ENCODE results near the gene DNER.

DNA sequence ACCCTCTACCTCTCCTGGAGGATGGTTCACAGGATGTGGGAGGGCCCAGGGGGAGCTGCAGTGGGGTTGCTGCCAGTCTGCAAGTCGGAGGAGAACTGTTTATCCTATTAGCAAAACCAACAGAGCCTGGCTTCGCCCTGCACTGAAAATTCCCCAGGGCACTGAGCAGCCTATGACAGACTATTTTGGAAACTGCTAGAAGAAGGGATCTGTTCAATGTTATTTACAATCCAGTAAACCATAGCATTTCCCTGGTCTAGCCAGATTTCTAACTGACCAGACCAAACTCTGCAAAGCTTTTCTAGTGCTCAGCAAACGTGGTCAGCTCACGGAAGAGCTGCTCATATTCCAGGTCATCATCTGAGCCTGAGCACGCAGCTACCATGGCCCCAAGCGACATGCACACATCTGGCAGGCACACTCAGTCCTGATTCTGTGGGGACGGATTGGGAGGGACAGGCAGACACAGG is 378.4 kb downstream of the DNER start:
- TF ChIP-seq CTCF (IDR thresholded peaks at IDR 0.05) = no peak
- TF ChIP-seq POLR2A (IDR thresholded peaks at IDR 0.05) = no peak
